ENCODE results near the gene SETD7.
A peak's percentile ranks its signal among the peaks of the same experiment; 100 is the strongest.
"Not testable (repeated sequence)": the region's sequence is repeated elsewhere in the genome, so short reads cannot be mapped to it uniquely, and the experiment has no call there.

SETD7 gene

DNA sequence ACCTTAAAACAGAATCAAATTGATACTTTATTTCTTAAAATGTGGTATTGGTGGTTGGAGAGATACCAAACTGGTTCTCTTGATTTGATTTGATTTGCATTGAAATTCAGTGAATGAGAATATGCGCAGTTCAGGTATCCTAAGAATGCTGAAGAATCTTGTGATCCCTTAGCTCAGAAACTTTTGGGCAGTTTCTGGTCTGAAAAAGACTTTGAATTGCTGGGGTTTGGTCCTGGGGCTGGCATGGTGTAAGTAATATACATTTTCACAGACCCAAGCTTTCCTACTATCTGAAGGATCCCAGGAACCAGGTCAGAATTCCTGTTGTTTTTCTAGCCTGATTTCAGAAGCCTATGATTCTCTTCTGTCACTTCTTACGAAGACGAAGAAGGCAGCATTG is 95.5 kb downstream of the SETD7 start:
- no peak for DNase-seq

GRCh38 chr4:139458999-139459398 is 97.0 kb downstream of the SETD7 start:
- no peak for DNase-seq

GRCh38 chr4:139458543-139458942 is 97.5 kb downstream of the SETD7 start:
- no peak for DNase-seq

GRCh38 chr4:139457318-139457717 is 98.7 kb downstream of the SETD7 start:
- DNase-seq, result no peak

- DNase-seq, result no peak
Measured at GRCh38 chr4:139455126-139455538, 100.9 kb downstream of the SETD7 start.

DNA sequence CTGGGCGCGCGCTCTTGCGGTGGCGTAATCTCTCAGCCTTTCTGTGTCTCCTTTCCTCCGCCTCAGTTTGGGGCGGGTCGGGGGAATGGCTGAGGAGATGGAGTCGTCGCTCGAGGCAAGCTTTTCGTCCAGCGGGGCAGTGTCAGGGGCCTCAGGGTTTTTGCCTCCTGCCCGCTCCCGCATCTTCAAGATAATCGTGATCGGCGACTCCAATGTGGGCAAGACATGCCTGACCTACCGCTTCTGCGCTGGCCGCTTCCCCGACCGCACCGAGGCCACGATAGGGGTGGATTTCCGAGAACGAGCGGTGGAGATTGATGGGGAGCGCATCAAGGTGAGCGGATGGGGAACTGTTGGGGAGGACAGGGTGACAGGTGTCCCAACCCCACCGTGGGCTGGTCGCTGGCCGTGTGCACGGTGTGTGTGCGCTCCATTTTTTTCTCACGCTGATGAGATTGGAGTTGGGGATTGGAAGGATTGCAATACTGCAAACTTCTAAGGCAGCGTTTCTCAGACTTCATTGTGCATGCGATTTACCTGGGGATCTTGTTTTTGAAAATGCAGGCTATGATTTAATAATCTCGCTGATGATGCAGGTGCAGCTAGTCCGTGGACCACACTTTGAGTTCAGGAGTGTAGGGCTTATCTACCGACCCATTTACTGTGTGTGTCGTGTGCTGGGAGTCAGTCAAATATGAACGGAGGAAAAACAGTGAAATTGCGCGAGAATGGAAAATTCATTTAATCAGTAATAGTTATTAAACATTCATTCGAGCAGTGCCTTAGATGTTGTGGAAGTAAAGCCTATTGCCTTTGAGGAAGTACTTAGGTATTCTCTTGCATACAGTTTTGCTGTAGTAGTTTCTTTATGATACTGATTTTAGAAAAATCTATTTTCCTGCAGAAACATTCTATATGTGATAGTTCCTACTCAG is 101.6 kb downstream of the SETD7 start, which contains the start of gene RAB33B:
TSS of gene RAB33B (plus strand) at position 11 of the 935 bp plus-strand sequence. CDS start at position 86, 75 bp downstream.
- DNase-seq, result no peak

DNA sequence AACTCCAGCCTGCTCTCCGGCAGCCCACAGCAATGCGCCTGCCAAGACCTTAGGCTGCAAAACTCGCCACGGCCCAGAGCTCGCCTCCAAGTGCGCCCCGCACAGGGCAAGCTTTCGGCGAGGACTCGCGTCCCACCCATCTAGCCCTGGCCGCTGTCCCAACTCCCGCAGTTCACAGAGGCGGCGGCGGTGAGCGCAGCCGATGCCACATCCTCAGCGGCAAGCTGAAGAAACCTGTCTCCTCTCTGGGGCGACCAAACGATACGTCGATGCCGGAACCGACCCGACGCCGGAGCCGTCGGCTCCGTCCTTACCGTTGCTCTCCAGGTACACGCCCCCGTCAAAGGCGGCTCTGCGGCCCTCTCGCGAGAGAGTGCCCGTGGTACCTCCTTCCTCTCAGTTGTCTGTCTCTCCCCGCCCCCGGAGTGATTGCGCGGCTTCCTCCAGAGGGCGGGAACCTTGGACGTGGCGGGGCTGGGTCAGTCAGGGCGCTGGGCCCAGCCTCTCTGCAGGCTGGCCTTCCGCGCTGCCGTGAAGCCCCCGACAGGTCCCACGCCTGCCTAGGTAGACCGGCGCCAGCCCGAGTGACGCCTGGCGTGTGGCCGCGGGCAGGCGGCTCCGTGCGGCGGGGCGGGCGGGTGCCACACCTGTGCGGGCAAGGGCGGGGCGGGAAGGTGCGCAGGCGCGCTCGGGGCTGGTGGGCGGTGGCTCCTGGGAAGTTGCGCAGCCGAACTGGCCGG is 102.5 kb downstream of the SETD7 start:
- peak; percentile 98 for DNase-seq

DNA sequence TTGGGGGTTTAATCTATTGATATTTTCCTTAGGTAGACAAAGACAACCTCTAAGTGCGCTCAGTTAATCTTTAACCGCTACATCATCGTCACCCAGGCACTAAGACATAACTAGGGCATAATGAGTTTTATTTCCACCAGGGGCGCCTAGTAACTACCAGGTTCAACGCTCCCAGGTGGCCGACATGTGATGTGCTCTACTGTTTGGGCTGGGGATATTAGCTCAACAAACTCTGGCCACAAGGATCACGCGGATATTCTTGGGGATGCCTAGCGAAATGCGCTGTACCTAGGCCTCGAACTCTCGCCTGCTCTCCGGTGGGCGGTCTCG is 103.0 kb downstream of the SETD7 start:
- peak; percentile 80 for DNase-seq

DNA sequence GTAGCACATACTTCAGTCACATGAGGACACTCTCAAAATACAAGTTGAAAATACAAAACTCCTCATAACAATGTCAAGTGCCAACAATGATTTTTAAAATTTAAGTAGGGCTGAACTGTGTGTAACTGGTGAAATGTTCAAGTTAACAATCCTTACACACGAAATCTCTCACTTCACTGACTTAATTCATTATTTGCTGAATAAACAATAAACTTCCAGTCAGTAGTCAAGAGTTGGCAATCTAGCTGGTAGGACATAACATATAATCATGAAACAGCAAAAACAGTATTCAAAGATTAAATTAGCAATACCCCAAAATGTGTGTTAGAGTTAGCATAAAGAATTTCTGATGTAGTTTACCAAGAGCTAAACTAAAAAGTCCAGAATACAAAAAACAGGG is 104.0 kb downstream of the SETD7 start:
- DNase-seq, result no peak

- no peak for DNase-seq
Measured at GRCh38 chr4:139450586-139450985, 105.4 kb downstream of the SETD7 start.

DNA sequence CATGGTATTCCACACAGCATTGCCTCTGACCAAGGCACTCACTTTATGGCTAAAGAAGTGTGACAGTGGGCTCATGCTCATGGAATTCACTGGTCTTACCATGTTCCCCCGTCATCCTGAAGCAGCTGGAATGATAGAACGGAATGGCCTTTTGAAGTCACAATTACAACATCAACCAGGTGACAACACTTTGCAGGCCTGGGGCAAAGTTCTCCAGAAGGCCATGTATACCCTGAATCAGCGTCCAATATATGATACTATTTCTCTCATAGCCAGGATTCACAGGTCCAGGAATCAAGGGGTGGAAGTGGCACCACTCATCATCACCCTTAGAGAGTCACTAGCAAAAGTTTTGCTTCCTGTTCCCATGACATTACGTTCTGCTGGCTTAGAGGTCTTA is 108.9 kb downstream of the SETD7 start:
- not testable (repeated sequence) for DNase-seq
